ENCODE results near the gene TUBGCP6.

Gene TUBGCP6

GRCh38 chr22:50213263-50213662 lies 31.6 kb downstream of the TUBGCP6 start:
- Histone ChIP-seq H3K4me3 (ENCODE audit: low read length in 2 of 2) (no peak overlapping the region), H3K4me1 (ENCODE audit: control insufficient read depth, insufficient read depth, low read length) (peaks cover 4% of the 10 kb centered on the region), H3K27ac (ENCODE audit: low read length) (no peak overlapping the region), H3K9ac (ENCODE audit: low read length in 2 of 2) (no peak overlapping the region), H3K9me3 (ENCODE audit: control insufficient read depth in 2 of 2, low read length in 2 of 2) (no peaks in the 10 kb centered on the region), H3K27me3 (ENCODE audit: control insufficient read depth in 1 of 2, insufficient read depth in 2 of 2, low read length in 2 of 2) (no peaks in the 10 kb centered on the region), H3K36me3 (ENCODE audit: control insufficient read depth in 2 of 2, insufficient read depth in 2 of 2, low read length in 2 of 2) (peaks cover 46 to 49% of the 10 kb centered on the region in 2 donors)

DNA sequence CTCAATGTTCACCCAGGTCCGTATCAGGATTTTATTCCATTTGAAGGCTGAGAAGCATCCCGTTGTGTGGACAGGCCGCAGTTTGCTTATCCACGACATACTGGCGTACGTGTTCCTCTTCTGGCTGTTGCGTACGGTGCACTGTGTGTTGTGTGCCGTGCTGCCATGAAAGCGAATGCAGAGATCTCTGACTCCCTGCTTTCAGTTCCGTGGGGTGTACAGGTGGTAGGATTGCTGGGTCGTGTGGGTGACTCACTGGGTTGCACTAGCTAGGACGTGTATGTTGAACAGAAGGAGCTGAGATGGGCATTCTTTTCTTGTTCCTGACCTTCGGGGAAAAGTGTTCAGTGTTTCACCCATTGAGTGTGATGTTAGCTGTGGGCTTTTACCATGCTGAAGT lies 33.7 kb downstream of the TUBGCP6 start:
- Histone ChIP-seq H3K36me3 (ENCODE audit: control insufficient read depth in 2 of 2, insufficient read depth in 2 of 2, low read length in 2 of 2) (peaks cover 29 to 43% of the 10 kb centered on the region in 2 donors), H3K27ac (ENCODE audit: low read length) (no peak overlapping the region), H3K9ac (ENCODE audit: low read length in 2 of 2) (no peak overlapping the region), H3K9me3 (ENCODE audit: control insufficient read depth in 2 of 2, low read length in 2 of 2) (no peaks in the 10 kb centered on the region), H3K4me1 (ENCODE audit: control insufficient read depth, insufficient read depth, low read length) (peaks cover 4% of the 10 kb centered on the region), H3K27me3 (ENCODE audit: control insufficient read depth in 1 of 2, insufficient read depth in 2 of 2, low read length in 2 of 2) (no peaks in the 10 kb centered on the region), H3K4me3 (ENCODE audit: low read length in 2 of 2) (no peak overlapping the region)

- Histone ChIP-seq H3K27ac (ENCODE audit: low read length) (no peak overlapping the region), H3K9ac (ENCODE audit: low read length in 2 of 2) (no peak overlapping the region), H3K9me3 (ENCODE audit: control insufficient read depth in 2 of 2, low read length in 2 of 2) (no peaks in the 10 kb centered on the region), H3K27me3 (ENCODE audit: control insufficient read depth in 1 of 2, insufficient read depth in 2 of 2, low read length in 2 of 2) (no peaks in the 10 kb centered on the region), H3K4me3 (ENCODE audit: low read length in 2 of 2) (no peak overlapping the region), H3K36me3 (ENCODE audit: control insufficient read depth in 2 of 2, insufficient read depth in 2 of 2, low read length in 2 of 2) (peaks cover 23 to 40% of the 10 kb centered on the region in 2 donors), H3K4me1 (ENCODE audit: control insufficient read depth, insufficient read depth, low read length) (peaks cover 8% of the 10 kb centered on the region)
Observed at GRCh38 chr22:50210378-50211139, 34.3 kb downstream of the TUBGCP6 start.

GRCh38 chr22:50209893-50210292 lies 34.9 kb downstream of the TUBGCP6 start:
- Histone ChIP-seq H3K9ac (ENCODE audit: low read length in 2 of 2) (no peak overlapping the region), H3K4me3 (ENCODE audit: low read length in 2 of 2) (no peak overlapping the region), H3K27ac (ENCODE audit: low read length) (no peak overlapping the region), H3K36me3 (ENCODE audit: control insufficient read depth in 2 of 2, insufficient read depth in 2 of 2, low read length in 2 of 2) (peaks cover 23 to 42% of the 10 kb centered on the region in 2 donors), H3K27me3 (ENCODE audit: control insufficient read depth in 1 of 2, insufficient read depth in 2 of 2, low read length in 2 of 2) (no peaks in the 10 kb centered on the region), H3K4me1 (ENCODE audit: control insufficient read depth, insufficient read depth, low read length) (peaks cover 8% of the 10 kb centered on the region), H3K9me3 (ENCODE audit: control insufficient read depth in 2 of 2, low read length in 2 of 2) (no peaks in the 10 kb centered on the region)

DNA sequence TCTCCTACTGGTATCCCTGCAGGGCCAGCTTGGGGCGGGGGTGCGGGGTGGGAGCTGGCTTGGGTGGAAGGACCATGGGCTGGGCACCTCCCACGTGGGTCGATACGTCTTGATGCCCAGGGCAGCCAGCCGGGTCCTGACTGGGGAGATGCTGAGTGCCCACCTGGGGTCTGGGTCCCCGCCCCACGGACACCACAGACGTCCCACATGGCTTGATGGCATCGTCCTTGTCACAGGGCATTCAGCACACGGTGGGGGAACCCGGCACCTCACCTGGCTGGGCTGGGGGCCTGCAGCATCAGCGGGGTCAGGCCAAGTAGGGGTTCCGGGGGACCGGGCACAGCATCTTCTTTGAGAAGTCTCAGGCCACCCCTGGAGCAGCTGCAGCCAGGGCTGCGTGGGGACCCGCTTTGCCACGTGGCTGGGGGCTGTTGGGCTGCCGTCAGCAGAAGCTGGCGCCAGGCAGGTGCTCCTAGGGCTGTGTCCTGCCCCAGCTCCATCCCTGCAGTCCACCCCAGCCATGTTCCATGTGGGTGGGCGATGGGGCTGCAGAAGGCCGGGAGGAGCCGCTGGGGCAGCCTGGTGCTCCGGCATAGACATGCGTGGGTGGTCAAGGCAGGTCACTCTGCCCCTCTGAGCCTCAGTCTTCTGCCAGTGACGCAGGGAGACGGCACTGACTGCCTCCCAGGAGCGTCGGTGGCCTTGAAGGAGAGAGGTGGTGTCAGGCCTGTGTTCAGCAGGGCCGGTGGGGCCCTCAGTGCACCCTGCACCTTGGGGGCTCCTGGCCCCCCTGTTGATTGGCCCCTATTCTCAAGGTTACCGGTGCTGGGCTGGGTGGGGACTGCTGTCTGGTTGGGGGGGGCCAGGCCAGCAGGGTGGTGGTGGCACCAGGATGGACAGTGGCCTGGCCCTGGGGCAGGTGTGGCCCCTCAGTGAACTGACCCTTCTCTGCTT lies 35.6 kb downstream of the TUBGCP6 start:
- Histone ChIP-seq H3K4me3 (ENCODE audit: low read length in 2 of 2) (no peak overlapping the region), H3K27ac (ENCODE audit: low read length) (no peak overlapping the region), H3K27me3 (ENCODE audit: control insufficient read depth in 1 of 2, insufficient read depth in 2 of 2, low read length in 2 of 2) (no peaks in the 10 kb centered on the region), H3K36me3 (ENCODE audit: control insufficient read depth in 2 of 2, insufficient read depth in 2 of 2, low read length in 2 of 2) (peaks cover 23 to 37% of the 10 kb centered on the region in 2 donors), H3K9me3 (ENCODE audit: control insufficient read depth in 2 of 2, low read length in 2 of 2) (no peaks in the 10 kb centered on the region), H3K9ac (ENCODE audit: low read length in 2 of 2) (no peak overlapping the region), H3K4me1 (ENCODE audit: control insufficient read depth, insufficient read depth, low read length) (peaks cover 8% of the 10 kb centered on the region)

DNA sequence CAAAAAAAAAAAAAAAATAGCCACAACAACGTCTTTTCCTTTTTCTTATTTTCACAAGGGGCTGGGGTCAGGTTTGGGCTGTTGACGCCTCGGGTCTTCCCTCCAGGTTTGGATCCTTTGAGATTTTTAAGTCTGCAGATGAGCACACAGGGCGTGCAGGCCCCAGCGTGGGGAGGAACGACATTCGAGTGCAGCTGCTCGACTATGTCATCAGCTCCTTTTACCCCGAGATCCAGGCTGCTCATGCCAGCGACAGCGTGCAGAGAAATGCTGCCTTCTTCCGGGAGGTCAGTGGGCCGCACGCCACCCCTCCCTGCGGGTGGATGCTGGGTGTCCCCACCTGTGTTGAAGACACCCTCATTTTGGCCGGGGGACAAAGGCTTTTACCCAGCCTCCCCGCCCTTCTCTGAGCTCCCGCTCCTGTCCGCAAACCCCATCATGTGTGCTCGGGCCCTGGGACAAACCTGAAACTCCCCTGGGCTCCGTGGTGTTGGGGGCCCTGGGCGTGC lies 36.3 kb downstream of the TUBGCP6 start:
- peaks cover 23 to 37% of the 10 kb centered on the region in 2 donors for H3K36me3 ChIP-seq (ENCODE audit: control insufficient read depth in 2 of 2, insufficient read depth in 2 of 2, low read length in 2 of 2)
- peaks cover 8% of the 10 kb centered on the region for H3K4me1 ChIP-seq (ENCODE audit: control insufficient read depth, insufficient read depth, low read length)
- H3K27me3 ChIP-seq (ENCODE audit: control insufficient read depth in 1 of 2, insufficient read depth in 2 of 2, low read length in 2 of 2) = no peaks in the 10 kb centered on the region
- no peaks in the 10 kb centered on the region for H3K9me3 ChIP-seq (ENCODE audit: control insufficient read depth in 2 of 2, low read length in 2 of 2)
- no peak overlapping the region for H3K4me3 ChIP-seq (ENCODE audit: low read length in 2 of 2)
- H3K27ac ChIP-seq (ENCODE audit: low read length) = no peak overlapping the region
- H3K9ac ChIP-seq (ENCODE audit: low read length in 2 of 2) = no peak overlapping the region

- Histone ChIP-seq H3K4me3 (ENCODE audit: low read length in 2 of 2) (no peak overlapping the region), H3K9me3 (ENCODE audit: control insufficient read depth in 2 of 2, low read length in 2 of 2) (no peaks in the 10 kb centered on the region), H3K4me1 (ENCODE audit: control insufficient read depth, insufficient read depth, low read length) (peaks cover 11% of the 10 kb centered on the region), H3K27me3 (ENCODE audit: control insufficient read depth in 1 of 2, insufficient read depth in 2 of 2, low read length in 2 of 2) (no peaks in the 10 kb centered on the region), H3K9ac (ENCODE audit: low read length in 2 of 2) (no peak overlapping the region), H3K27ac (ENCODE audit: low read length) (no peak overlapping the region), H3K36me3 (ENCODE audit: control insufficient read depth in 2 of 2, insufficient read depth in 2 of 2, low read length in 2 of 2) (peaks cover 15 to 28% of the 10 kb centered on the region in 2 donors)
Observed at GRCh38 chr22:50207383-50208140, 37.3 kb downstream of the TUBGCP6 start.

DNA sequence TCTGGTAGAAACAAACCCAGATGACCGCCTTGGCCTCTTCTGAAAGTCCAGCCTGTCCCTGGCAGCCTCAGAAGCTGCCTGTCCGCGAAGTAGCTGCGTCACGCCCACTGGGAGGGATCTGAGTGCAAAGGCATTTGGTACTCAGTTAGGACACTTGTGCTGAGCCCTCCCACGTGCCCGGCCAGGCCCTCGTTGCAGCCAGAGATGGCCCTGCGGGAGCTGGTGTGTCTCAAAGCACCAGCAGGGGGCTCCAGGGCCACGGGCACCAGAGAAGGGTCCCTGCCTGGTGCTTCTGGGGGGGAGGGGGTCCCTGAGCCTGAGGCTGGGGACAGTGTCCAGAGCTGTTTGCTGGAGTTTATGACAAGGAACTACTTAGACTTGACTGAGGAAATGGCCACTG lies 38.2 kb downstream of the TUBGCP6 start:
- no peak overlapping the region for H3K4me3 ChIP-seq (ENCODE audit: low read length in 2 of 2)
- H3K27ac ChIP-seq (ENCODE audit: low read length) = no peak overlapping the region
- H3K27me3 ChIP-seq (ENCODE audit: control insufficient read depth in 1 of 2, insufficient read depth in 2 of 2, low read length in 2 of 2) = no peaks in the 10 kb centered on the region
- no peak overlapping the region for H3K9ac ChIP-seq (ENCODE audit: low read length in 2 of 2)
- peaks cover 11 to 26% of the 10 kb centered on the region in 2 donors for H3K36me3 ChIP-seq (ENCODE audit: control insufficient read depth in 2 of 2, insufficient read depth in 2 of 2, low read length in 2 of 2)
- H3K4me1 ChIP-seq (ENCODE audit: control insufficient read depth, insufficient read depth, low read length) = peaks cover 19% of the 10 kb centered on the region
- no peaks in the 10 kb centered on the region for H3K9me3 ChIP-seq (ENCODE audit: control insufficient read depth in 2 of 2, low read length in 2 of 2)

DNA sequence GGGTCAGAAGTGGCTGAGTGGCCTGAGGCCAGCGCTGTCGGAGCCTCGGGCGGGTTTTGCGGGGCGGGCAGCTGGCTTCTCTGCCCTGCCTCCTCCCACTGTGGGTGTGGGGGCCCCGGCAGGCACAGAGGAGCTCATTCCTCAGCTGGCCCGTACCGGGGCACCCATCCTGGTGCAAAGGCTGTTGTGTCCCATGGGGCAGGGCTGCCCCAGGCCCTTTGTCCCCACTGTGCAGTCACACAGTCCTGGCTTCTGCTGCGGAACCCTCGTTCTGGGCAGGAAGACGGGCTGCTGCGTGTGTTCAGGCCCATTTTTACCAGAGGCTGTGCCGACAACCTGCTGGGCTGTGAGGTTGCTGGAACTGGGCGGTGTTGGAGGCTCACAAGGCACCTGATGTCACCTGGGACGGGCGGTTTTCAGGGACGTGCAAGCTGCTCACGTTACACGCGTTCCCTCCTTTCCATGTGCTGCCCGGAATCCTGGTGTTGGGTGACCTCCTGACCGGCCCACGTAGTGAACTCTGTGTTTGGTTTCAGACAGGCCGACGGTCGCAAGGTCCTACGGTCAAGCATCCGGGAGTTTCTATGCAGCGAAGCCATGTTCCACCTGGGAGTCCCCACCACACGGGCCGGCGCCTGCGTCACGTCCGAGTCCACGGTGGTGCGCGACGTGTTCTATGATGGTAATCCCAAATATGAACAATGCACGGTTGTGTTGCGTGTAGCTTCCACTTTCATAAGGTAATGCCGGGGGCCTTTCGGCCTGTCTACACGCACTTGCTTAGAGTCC lies 38.8 kb downstream of the TUBGCP6 start:
- H3K9me3 ChIP-seq (ENCODE audit: control insufficient read depth in 2 of 2, low read length in 2 of 2) = no peaks in the 10 kb centered on the region
- peaks cover 23% of the 10 kb centered on the region for H3K4me1 ChIP-seq (ENCODE audit: control insufficient read depth, insufficient read depth, low read length)
- no peak overlapping the region for H3K9ac ChIP-seq (ENCODE audit: low read length in 2 of 2)
- H3K36me3 ChIP-seq (ENCODE audit: control insufficient read depth in 2 of 2, insufficient read depth in 2 of 2, low read length in 2 of 2) = peaks cover 7 to 22% of the 10 kb centered on the region in 2 donors
- H3K27ac ChIP-seq (ENCODE audit: low read length) = no peak overlapping the region
- no peaks in the 10 kb centered on the region for H3K27me3 ChIP-seq (ENCODE audit: control insufficient read depth in 1 of 2, insufficient read depth in 2 of 2, low read length in 2 of 2)
- no peak overlapping the region for H3K4me3 ChIP-seq (ENCODE audit: low read length in 2 of 2)

All from stomach smooth muscle (tissue), 2 donors.